IMR-90 (cell line): ENCODE results near the gene GMPPA. TPM values are rescaled to one million over a fixed set of nuclear protein-coding genes. Genes with fewer than 3 reads are reported as not detected.

Experiments
- CTCF ChIP-seq: conservative IDR thresholded peaks from 2 replicates; pipeline ENCODE4 v1.5.1; 2012; ENCODE audit warnings: mild to moderate bottlenecking, low read depth, low read length, improper control_type of control experiment
- SMC3 ChIP-seq: fragments of 150-350 bp; IDR thresholded peaks from 2 replicates; pipeline ENCODE4 v1.6.1; 2016; ENCODE audit warnings: low read depth, mild to moderate bottlenecking, antibody characterized with exemption, low read length, moderate library complexity
- polyA plus RNA-seq, 3 experiments: library from polyadenylated mRNA; depleted of rRNA; stranded (reverse); fragments of >200 nt; gene quantifications; 2 replicates each; pipeline ENCODE4 v1.2.3, GENCODE V29; 2012; ENCODE audit warnings: low replicate concordance in 1 of 3
- total RNA-seq: library from RNA; depleted of rRNA; stranded (reverse); fragments of >200 nt; gene quantifications from 2 replicates; pipeline ENCODE4 v1.2.3, GENCODE V29; 2012

Gene GMPPA
- total and polyA plus RNA-seq, 2 of the 4 experiments (the other 2 are of a cell fraction), result 103 to 134 TPM

GRCh38 chr2:219538956-219539788 lies 40.5 kb downstream of the GMPPA start (continued):
- TF ChIP-seq CTCF (no peak), SMC3 (no peak)
